Parathyroid adenoma (tissue), 2 donors: Measurements from ENCODE around the gene SPPL3.

ENCODE experiments used
- H2AFZ ChIP-seq: fragments of 300-600 bp; sonication (generic); one replicate; pipeline ENCODE4 v1.7.0; 2017; ENCODE audit warnings: antibody characterized with exemption, mild to moderate bottlenecking
- H3K27ac ChIP-seq: fragments of 300-600 bp; sonication (generic); one replicate; pipeline ENCODE4 v1.7.0; 2017
- H3K27me3 ChIP-seq: fragments of 300-600 bp; sonication (generic); one replicate; pipeline ENCODE4 v1.7.0; 2017; ENCODE audit warnings: low read length; ENCODE audit not compliant: control insufficient read depth, insufficient read depth
- H3K36me3 ChIP-seq: fragments of 300-600 bp; sonication (generic); one replicate; pipeline ENCODE4 v1.7.0; 2017; ENCODE audit warnings: low read length; ENCODE audit not compliant: control insufficient read depth, insufficient read depth
- H3K4me1 ChIP-seq: fragments of 300-600 bp; sonication (generic); one replicate; pipeline ENCODE4 v1.7.0; 2017; ENCODE audit warnings: control low read depth
- H3K4me2 ChIP-seq: fragments of 300-600 bp; sonication (generic); one replicate; pipeline ENCODE4 v1.7.0; 2017; ENCODE audit warnings: low read length
- H3K4me3 ChIP-seq: fragments of 300-600 bp; sonication (generic); one replicate; pipeline ENCODE4 v1.7.0; 2017; ENCODE audit warnings: low read depth, low read length
- H3K79me2 ChIP-seq: fragments of 300-600 bp; sonication (generic); one replicate; pipeline ENCODE4 v1.7.0; 2017; ENCODE audit warnings: control low read depth
- H3K9ac ChIP-seq: fragments of 300-600 bp; sonication (generic); one replicate; pipeline ENCODE4 v1.7.0; 2017; ENCODE audit warnings: mild to moderate bottlenecking
- H3K9me3 ChIP-seq: fragments of 300-600 bp; sonication (generic); one replicate; pipeline ENCODE4 v1.7.0; 2017; ENCODE audit warnings: low read length; ENCODE audit not compliant: control insufficient read depth
- CTCF ChIP-seq: fragments of 300-600 bp; sonication (generic); IDR thresholded peaks from one replicate; pipeline ENCODE4 v1.7.0; 2017; ENCODE audit warnings: antibody characterized with exemption, mild to moderate bottlenecking
- donor health status: primary hyperparathyroidism.

SPPL3 gene

DNA sequence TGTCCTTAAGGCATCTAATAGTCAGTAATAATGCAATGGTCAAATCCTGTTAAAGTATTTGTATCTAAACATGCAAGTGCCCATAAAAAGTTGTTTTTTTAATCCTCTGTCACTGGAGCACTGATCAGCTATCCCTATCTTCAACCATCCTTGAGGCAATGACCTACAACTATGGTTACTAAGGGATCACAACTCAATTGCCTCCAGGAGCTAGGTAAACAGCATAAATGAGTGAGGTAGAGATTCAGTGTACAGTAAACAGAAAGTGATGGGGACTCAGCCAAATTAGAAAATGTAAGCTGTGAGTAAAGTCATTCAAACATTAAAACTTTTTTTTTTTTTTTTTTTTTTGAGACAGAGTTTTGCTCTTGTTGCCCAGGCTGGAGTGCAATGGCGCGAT, 18.6 kb downstream of the SPPL3 start:
- Histone ChIP-seq H3K4me3 (no peak overlapping the region), H2AFZ (no peak overlapping the region), H3K4me2 (no peak overlapping the region), H3K27ac (no peak overlapping the region), H3K4me1 (no peaks in the 10 kb centered on the region), H3K79me2 (peaks cover 60% of the 10 kb centered on the region), H3K36me3 (no peaks in the 10 kb centered on the region), H3K27me3 (no peaks in the 10 kb centered on the region), H3K9ac (no peak overlapping the region), H3K9me3 (no peaks in the 10 kb centered on the region)
- no peak for TF ChIP-seq CTCF

DNA sequence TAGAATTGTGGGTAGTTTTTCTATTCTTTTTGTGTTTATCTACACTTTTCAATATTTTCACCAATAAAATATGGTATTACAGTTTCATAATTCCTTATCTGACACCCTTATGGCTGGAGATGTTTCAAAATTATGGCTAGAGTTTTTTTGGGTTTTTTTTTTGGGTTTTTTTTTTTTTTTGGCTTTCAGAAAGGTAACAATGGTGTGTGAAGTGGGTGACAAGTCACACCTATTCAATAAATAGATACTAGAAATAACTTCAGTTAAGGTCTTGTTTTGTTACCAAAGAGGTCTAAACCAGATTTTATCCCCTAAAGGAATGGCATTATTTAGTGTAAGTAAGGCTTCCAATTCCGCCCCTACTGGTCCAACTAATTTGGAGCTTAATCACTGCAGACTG, 19.5 kb downstream of the SPPL3 start:
- no peak for TF ChIP-seq CTCF
- no peaks in the 10 kb centered on the region for H3K4me1 ChIP-seq
- no peaks in the 10 kb centered on the region for H3K9me3 ChIP-seq
- H3K4me2 ChIP-seq, result no peak overlapping the region
- no peak overlapping the region for H3K27ac ChIP-seq
- no peak overlapping the region for H2AFZ ChIP-seq
- H3K4me3 ChIP-seq, result no peak overlapping the region
- no peaks in the 10 kb centered on the region for H3K27me3 ChIP-seq
- H3K36me3 ChIP-seq, result no peaks in the 10 kb centered on the region
- peaks cover 54% of the 10 kb centered on the region for H3K79me2 ChIP-seq
- H3K9ac ChIP-seq, result no peak overlapping the region

- no peak for TF ChIP-seq CTCF
- H3K36me3 ChIP-seq, result peaks cover 3% of the 10 kb centered on the region
- peaks cover 40% of the 10 kb centered on the region for H3K79me2 ChIP-seq
- H2AFZ ChIP-seq, result no peak overlapping the region
- H3K4me1 ChIP-seq, result no peaks in the 10 kb centered on the region
- H3K27me3 ChIP-seq, result no peaks in the 10 kb centered on the region
- no peak overlapping the region for H3K4me2 ChIP-seq
- H3K4me3 ChIP-seq, result no peak overlapping the region
- H3K9me3 ChIP-seq, result no peaks in the 10 kb centered on the region
- H3K9ac ChIP-seq, result no peak overlapping the region
- H3K27ac ChIP-seq, result no peak overlapping the region
Observed at GRCh38 chr12:120882055-120882555, 22.1 kb downstream of the SPPL3 start.

GRCh38 chr12:120879718-120880300, 24.3 kb downstream of the SPPL3 start:
- H3K27ac ChIP-seq, result no peak overlapping the region
- no peak for TF ChIP-seq CTCF
- no peak overlapping the region for H3K4me2 ChIP-seq
- H3K79me2 ChIP-seq, result peaks cover 33% of the 10 kb centered on the region
- H3K9me3 ChIP-seq, result no peaks in the 10 kb centered on the region
- H3K27me3 ChIP-seq, result no peaks in the 10 kb centered on the region
- H3K36me3 ChIP-seq, result peaks cover 3% of the 10 kb centered on the region
- H3K4me1 ChIP-seq, result no peaks in the 10 kb centered on the region
- H3K9ac ChIP-seq, result no peak overlapping the region
- no peak overlapping the region for H3K4me3 ChIP-seq
- H2AFZ ChIP-seq, result no peak overlapping the region

DNA sequence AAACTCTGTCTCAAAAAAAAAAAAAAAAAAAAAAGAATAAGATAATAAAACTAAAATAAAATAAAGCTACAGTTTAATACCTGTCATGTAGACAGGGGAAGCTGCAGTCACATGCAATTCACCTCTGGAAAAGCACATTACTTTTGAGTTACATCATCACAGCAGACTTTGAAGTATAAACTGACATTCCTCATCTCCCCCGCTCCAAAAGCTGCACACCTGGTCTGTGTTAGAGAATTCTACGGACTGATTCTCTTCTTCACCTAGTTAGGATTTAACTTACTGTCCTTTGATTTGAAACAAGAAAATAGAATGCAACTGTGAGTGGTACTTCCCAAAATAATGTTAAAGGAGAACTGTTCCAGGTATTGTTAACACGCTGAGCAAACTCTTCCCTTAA, 25.1 kb downstream of the SPPL3 start:
- H3K79me2 ChIP-seq, result peaks cover 37% of the 10 kb centered on the region
- TF ChIP-seq CTCF, result no peak
- H3K4me2 ChIP-seq, result no peak overlapping the region
- no peaks in the 10 kb centered on the region for H3K9me3 ChIP-seq
- no peak overlapping the region for H2AFZ ChIP-seq
- no peak overlapping the region for H3K9ac ChIP-seq
- no peak overlapping the region for H3K4me3 ChIP-seq
- H3K4me1 ChIP-seq, result no peaks in the 10 kb centered on the region
- H3K36me3 ChIP-seq, result peaks cover 3% of the 10 kb centered on the region
- H3K27ac ChIP-seq, result no peak overlapping the region
- H3K27me3 ChIP-seq, result no peaks in the 10 kb centered on the region
